HEK293T (cell line): ENCODE data around the gene SLC7A9.
"Not testable (repeated sequence)": the region's sequence is repeated elsewhere in the genome, so short reads cannot be mapped to it uniquely, and the experiment has no call there.

ENCODE experiments used
- CTCF ChIA-PET: fragments of 350-600 bp; formaldehyde crosslinking; extraction: SDS; loops from one replicate; lab custom pipeline; 2021; ENCODE audit warnings: antibody characterized with exemption, inconsistent platforms; lab: Yijun Ruan, JAX
- POLR2A ChIA-PET: fragments of 350-600 bp; formaldehyde crosslinking; extraction: SDS; loops from one replicate; lab custom pipeline; 2020; ENCODE audit warnings: antibody characterized with exemption, inconsistent platforms; lab: Yijun Ruan, JAX
- DNase-seq: peaks from one replicate; pipeline ENCODE4 v3.0.0; 2012; ENCODE audit warnings: mixed read lengths; ENCODE audit errors: extremely low spot score
- ARNT ChIP-seq: fragments of 450-650 bp; IDR thresholded peaks from 2 replicates; pipeline ENCODE4 v1.6.1; 2017; ENCODE audit warnings: mild to moderate bottlenecking
- BHLHE40 ChIP-seq: fragments of 450-650 bp; IDR thresholded peaks from 2 replicates; pipeline ENCODE4 v1.6.1; 2016; ENCODE audit warnings: mild to moderate bottlenecking, moderate library complexity, borderline replicate concordance
- CTBP1 ChIP-seq: fragments of 450-650 bp; IDR thresholded peaks from 2 replicates; pipeline ENCODE4 v1.6.1; 2016; ENCODE audit warnings: borderline replicate concordance
- ELF4 ChIP-seq: fragments of 450-650 bp; IDR thresholded peaks from 2 replicates; pipeline ENCODE4 v1.6.1; 2017; ENCODE audit warnings: antibody characterized with exemption
- FOXA1 ChIP-seq: fragments of 450-650 bp; IDR thresholded peaks from 2 replicates; pipeline ENCODE4 v1.6.1; 2016; ENCODE audit warnings: mild to moderate bottlenecking
- FOXK2 ChIP-seq: fragments of 450-650 bp; IDR thresholded peaks from 2 replicates; pipeline ENCODE4 v1.6.1; 2016; ENCODE audit warnings: mild to moderate bottlenecking
- FOXM1 ChIP-seq: fragments of 450-650 bp; IDR thresholded peaks from 2 replicates; pipeline ENCODE4 v1.6.1; 2017; ENCODE audit warnings: mild to moderate bottlenecking, borderline replicate concordance
- HDGF ChIP-seq: fragments of 450-650 bp; IDR thresholded peaks from 2 replicates; pipeline ENCODE4 v1.6.1; 2017; ENCODE audit warnings: antibody characterized with exemption, borderline replicate concordance
- L3MBTL2 ChIP-seq: fragments of 450-650 bp; conservative IDR thresholded peaks from 2 replicates; pipeline ENCODE4 v1.6.1; 2016; ENCODE audit warnings: mild to moderate bottlenecking
- LEF1 ChIP-seq: fragments of 450-650 bp; IDR thresholded peaks from 2 replicates; pipeline ENCODE4 v1.6.1; 2017; ENCODE audit warnings: mild to moderate bottlenecking, borderline replicate concordance
- NFRKB ChIP-seq: fragments of 450-650 bp; IDR thresholded peaks from 2 replicates; pipeline ENCODE4 v1.6.1; 2016; ENCODE audit warnings: mild to moderate bottlenecking, moderate library complexity
- PKNOX1 ChIP-seq: fragments of 450-650 bp; IDR thresholded peaks from 2 replicates; pipeline ENCODE4 v1.6.1; 2016
- SP1 ChIP-seq: fragments of 450-650 bp; IDR thresholded peaks from 2 replicates; pipeline ENCODE4 v1.6.1; 2017
- SUZ12 ChIP-seq: fragments of 450-650 bp; IDR thresholded peaks from 2 replicates; pipeline ENCODE4 v1.6.1; 2016; ENCODE audit warnings: mild to moderate bottlenecking
- TARDBP ChIP-seq: fragments of 450-650 bp; IDR thresholded peaks from 2 replicates; pipeline ENCODE4 v1.6.1; 2016
- ZNF384 ChIP-seq: fragments of 450-650 bp; IDR thresholded peaks from 2 replicates; pipeline ENCODE4 v1.6.1; 2016

Gene SLC7A9

GRCh38 chr19:32890326-32890725 lies 20.8 kb upstream of the SLC7A9 start:
- POLR2A ChIA-PET = no interaction called here
- no peak for TF ChIP-seq FOXA1
- TF ChIP-seq PKNOX1 = no peak
- TF ChIP-seq LEF1 = no peak
- no peak for TF ChIP-seq ZNF384
- no peak for DNase-seq
- CTCF ChIA-PET = no interaction called here

- POLR2A ChIA-PET = no interaction called here
- no peak for DNase-seq
- CTCF ChIA-PET = interaction anchor here (0.5 kb wide), 1 partner anchor 1949 kb away, joined by 5 read pairs; no protein-coding TSS in a partner anchor
- TF ChIP-seq FOXM1 = no peak
Observed at GRCh38 chr19:32889137-32889934, 19.8 kb upstream of the SLC7A9 start.

GRCh38 chr19:32887572-32888215 lies 18.1 kb upstream of the SLC7A9 start:
- DNase-seq = no peak
- TF ChIP-seq FOXA1 (no peak), BHLHE40 (no peak), HDGF (no peak), ZNF384 (no peak), CTBP1 (no peak), FOXK2 (no peak), L3MBTL2 (no peak), FOXM1 (no peak), ARNT (no peak), SUZ12 (no peak), SP1 (no peak)
- ChIA-PET POLR2A (no interaction called here), CTCF (no interaction called here)

- ChIA-PET POLR2A (no interaction called here), CTCF (no interaction called here)
- TF ChIP-seq LEF1 = no peak
- no peak for TF ChIP-seq SP1
- no peak for TF ChIP-seq L3MBTL2
- TF ChIP-seq CTBP1 = no peak
- no peak for TF ChIP-seq FOXA1
- no peak for TF ChIP-seq SUZ12
- no peak for TF ChIP-seq FOXK2
- no peak for TF ChIP-seq ZNF384
- TF ChIP-seq BHLHE40 = no peak
- TF ChIP-seq NFRKB = no peak
- no peak for TF ChIP-seq TARDBP
- no peak for TF ChIP-seq FOXM1
- TF ChIP-seq HDGF = no peak
- no peak for TF ChIP-seq PKNOX1
- no peak for TF ChIP-seq ELF4
- TF ChIP-seq ARNT = no peak
- no peak for DNase-seq
Observed at GRCh38 chr19:32886241-32886640, 16.7 kb upstream of the SLC7A9 start.

GRCh38 chr19:32885255-32885654 lies 15.7 kb upstream of the SLC7A9 start:
- CTCF ChIA-PET, POLR2A ChIA-PET, DNase-seq: not testable (repeated sequence)

- no peak for TF ChIP-seq FOXK2
- ChIA-PET POLR2A (no interaction called here), CTCF (interaction anchor here (0.6 kb wide), 1 partner anchor 11 kb away, joined by 3 read pairs; no protein-coding TSS in a partner anchor)
- no peak for DNase-seq
Observed at GRCh38 chr19:32881766-32882165, 12.2 kb upstream of the SLC7A9 start.

GRCh38 chr19:32880622-32881021 lies 11.1 kb upstream of the SLC7A9 start:
- ChIA-PET CTCF (no interaction called here), POLR2A (no interaction called here)
- DNase-seq = no peak
- no peak for TF ChIP-seq FOXM1
- no peak for TF ChIP-seq NFRKB
- TF ChIP-seq CTBP1 = no peak

GRCh38 chr19:32879741-32880140 lies 10.2 kb upstream of the SLC7A9 start:
- no peak for TF ChIP-seq ARNT
- TF ChIP-seq BHLHE40 = no peak
- no peak for TF ChIP-seq LEF1
- TF ChIP-seq FOXM1 = no peak
- no peak for TF ChIP-seq ZNF384
- no peak for TF ChIP-seq SUZ12
- TF ChIP-seq SP1 = no peak
- no peak for TF ChIP-seq L3MBTL2
- no peak for TF ChIP-seq CTBP1
- no peak for TF ChIP-seq FOXK2
- TF ChIP-seq FOXA1 = no peak
- no peak for TF ChIP-seq NFRKB
- TF ChIP-seq PKNOX1 = no peak
- TF ChIP-seq ELF4 = no peak
- TF ChIP-seq TARDBP = no peak
- TF ChIP-seq HDGF = no peak
- CTCF ChIA-PET = no interaction called here
- no peak for DNase-seq
- POLR2A ChIA-PET = no interaction called here
